GM06990 (cell line): ENCODE data around the gene PRR5L.

ENCODE experiments used
- DNase-seq: peaks from one replicate; pipeline ENCODE4 v3.0.0-alpha.2; 2011; ENCODE audit not compliant: insufficient read length; ENCODE audit errors: extremely low read depth
- H3K27me3 ChIP-seq: replicated peaks from 2 replicates; pipeline ENCODE4 v1.6.0; 2011; ENCODE audit warnings: low read length; ENCODE audit not compliant: control insufficient read depth, insufficient read depth
- H3K36me3 ChIP-seq: 2 replicates; pipeline ENCODE4 v1.5.1; 2011; ENCODE audit warnings: low read length; ENCODE audit not compliant: control insufficient read depth, insufficient read depth
- H3K4me3 ChIP-seq: replicated peaks from 2 replicates; pipeline ENCODE4 v1.5.1; 2011; ENCODE audit warnings: low read depth, mild to moderate bottlenecking, control low read depth, low read length
- TF ChIP-seq, protein P1 (sequence below): IDR thresholded peaks from 2 replicates; pipeline ENCODE4 v1.5.1; 2011; ENCODE audit warnings: low read length, control low read depth, mild to moderate bottlenecking, inconsistent platforms; ENCODE audit not compliant: insufficient read depth, poor library complexity, severe bottlenecking

PRR5L gene

DNA sequence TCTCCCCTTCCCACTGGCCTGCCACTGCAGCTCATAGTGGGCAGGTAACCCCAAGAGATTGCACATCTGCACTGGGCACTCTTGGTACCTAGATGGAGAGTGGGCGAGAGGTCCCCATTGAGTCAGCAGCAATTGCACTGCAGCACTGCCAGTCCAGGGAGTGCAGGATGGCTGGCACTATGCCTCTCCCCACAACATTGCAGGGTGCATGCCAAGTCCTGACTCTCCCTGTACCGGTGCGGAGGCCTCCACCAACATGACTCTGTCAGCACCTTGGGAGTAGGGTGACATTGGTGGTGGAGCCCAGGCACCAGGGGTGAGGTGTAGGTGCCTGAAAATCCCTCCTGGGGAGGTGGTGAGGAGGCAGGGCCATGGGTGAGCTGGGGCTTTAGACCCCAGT lies 131.8 kb downstream of the PRR5L start:
- no peak for DNase-seq
- TF ChIP-seq, protein P1, sequence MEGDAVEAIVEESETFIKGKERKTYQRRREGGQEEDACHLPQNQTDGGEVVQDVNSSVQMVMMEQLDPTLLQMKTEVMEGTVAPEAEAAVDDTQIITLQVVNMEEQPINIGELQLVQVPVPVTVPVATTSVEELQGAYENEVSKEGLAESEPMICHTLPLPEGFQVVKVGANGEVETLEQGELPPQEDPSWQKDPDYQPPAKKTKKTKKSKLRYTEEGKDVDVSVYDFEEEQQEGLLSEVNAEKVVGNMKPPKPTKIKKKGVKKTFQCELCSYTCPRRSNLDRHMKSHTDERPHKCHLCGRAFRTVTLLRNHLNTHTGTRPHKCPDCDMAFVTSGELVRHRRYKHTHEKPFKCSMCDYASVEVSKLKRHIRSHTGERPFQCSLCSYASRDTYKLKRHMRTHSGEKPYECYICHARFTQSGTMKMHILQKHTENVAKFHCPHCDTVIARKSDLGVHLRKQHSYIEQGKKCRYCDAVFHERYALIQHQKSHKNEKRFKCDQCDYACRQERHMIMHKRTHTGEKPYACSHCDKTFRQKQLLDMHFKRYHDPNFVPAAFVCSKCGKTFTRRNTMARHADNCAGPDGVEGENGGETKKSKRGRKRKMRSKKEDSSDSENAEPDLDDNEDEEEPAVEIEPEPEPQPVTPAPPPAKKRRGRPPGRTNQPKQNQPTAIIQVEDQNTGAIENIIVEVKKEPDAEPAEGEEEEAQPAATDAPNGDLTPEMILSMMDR, result no peak
- no peaks in the 10 kb centered on the region for H3K27me3 ChIP-seq
- no peak overlapping the region for H3K4me3 ChIP-seq
- no peaks in the 10 kb centered on the region for H3K36me3 ChIP-seq

GRCh38 chr11:36431429-36432092 lies 135.5 kb downstream of the PRR5L start:
- TF ChIP-seq, protein P1, result peak; percentile 4
- DNase-seq, result no peak
- Histone ChIP-seq H3K36me3 (no peaks in the 10 kb centered on the region), H3K27me3 (no peaks in the 10 kb centered on the region), H3K4me3 (no peak overlapping the region)

GRCh38 chr11:36432093-36432469 lies 136.0 kb downstream of the PRR5L start:
- Histone ChIP-seq H3K36me3 (no peaks in the 10 kb centered on the region), H3K27me3 (no peaks in the 10 kb centered on the region), H3K4me3 (no peak overlapping the region)
- no peak for DNase-seq
- TF ChIP-seq, protein P1, result no peak

DNA sequence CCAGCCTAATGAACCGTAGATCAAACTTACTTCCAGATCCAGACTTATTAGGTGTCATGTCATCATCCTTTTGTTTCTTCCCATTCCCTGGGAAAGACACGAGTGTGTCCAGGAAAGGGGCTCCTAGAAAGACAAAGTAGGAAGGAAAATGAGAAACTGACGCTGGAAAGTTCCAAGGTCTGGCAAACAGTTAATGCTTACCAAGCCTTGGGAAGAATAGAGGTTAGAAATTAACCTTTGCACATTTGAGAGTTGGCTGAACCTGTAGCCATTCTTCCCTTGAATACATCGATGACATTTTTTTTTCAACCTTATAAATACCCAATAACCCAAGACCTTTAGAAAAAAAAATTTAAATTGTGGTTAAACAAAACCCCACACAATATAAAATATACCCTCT lies 136.7 kb downstream of the PRR5L start:
- no peaks in the 10 kb centered on the region for H3K27me3 ChIP-seq
- no peak overlapping the region for H3K4me3 ChIP-seq
- no peak for DNase-seq
- no peaks in the 10 kb centered on the region for H3K36me3 ChIP-seq
- TF ChIP-seq, protein P1, result no peak

GRCh38 chr11:36436064-36436463 lies 140.0 kb downstream of the PRR5L start:
- no peak overlapping the region for H3K4me3 ChIP-seq
- DNase-seq, result no peak
- TF ChIP-seq, protein P1, result no peak
- H3K36me3 ChIP-seq, result no peaks in the 10 kb centered on the region
- no peaks in the 10 kb centered on the region for H3K27me3 ChIP-seq

DNA sequence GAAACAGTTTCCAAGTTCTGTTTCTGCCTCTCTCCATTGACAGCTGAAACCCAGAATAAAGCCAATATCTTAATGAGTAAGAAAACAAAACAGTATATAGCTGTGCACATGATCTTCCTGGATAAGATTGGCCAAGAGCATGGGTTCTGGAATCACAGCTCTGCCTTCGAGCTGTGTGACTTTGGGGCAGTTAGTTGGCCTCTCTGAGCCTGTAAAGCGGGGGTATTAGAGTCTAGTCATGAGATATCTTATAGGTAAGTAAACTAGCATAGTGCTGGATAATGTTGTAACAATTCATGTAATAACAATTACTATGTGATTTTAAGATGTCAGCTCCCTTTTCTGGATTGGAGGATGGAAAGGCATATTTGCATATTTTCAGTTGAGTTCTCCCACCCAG lies 140.5 kb downstream of the PRR5L start:
- no peaks in the 10 kb centered on the region for H3K27me3 ChIP-seq
- TF ChIP-seq, protein P1, result no peak
- H3K36me3 ChIP-seq, result no peaks in the 10 kb centered on the region
- no peak for DNase-seq
- H3K4me3 ChIP-seq, result no peak overlapping the region
